ENCODE data around the gene HYCC2. TPM values are rescaled to one million over a fixed set of nuclear protein-coding genes. Genes with fewer than 3 reads are reported as not detected.
"Not testable (repeated sequence)": the region's sequence is repeated elsewhere in the genome, so short reads cannot be mapped to it uniquely, and the experiment has no call there.

HYCC2 gene
- total and polyA plus RNA-seq, 2 donors (not counting 1 experiment from before 2014, with no cell fraction given): 6.2 to 8.6 TPM

DNA sequence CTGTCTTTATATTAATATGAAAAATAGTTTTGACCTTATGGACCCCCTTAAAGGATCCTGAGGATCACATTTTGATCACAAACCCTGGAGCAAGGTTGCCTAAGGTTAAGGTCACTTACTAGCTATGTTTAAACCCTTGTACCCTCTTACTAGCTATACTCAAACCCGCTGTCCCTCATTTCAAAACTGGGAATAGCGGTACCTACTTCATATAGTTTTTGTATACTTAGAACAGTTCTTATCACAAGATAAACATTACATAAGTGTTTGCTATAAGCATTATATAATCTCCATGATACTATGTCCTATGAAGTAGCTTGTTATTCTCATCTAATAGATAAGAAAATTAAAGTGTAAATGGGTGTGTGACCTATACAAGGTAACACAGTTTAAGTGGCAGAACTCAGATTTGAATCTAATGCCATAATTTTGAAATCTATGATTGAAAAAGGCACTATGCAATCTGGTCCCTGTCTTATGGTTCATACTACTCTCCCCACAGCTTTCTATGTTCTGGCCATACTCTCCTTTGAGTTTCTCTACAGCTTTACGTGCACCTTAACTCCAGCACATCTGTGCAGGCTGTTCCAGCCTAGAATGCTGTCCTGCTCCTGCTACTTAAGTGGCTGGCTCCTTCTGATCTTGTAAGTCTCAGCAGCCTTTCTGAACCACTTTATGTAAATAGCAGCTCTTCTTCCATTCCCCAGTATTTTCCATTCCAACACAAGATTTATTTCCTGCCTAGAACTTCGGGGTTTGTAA, 30.4 kb downstream of the HYCC2 start:
- Histone ChIP-seq H3K4me2 (ENCODE audit: extremely low read depth, insufficient read depth, low read length) (no peak overlapping the region), H3K36me3 (ENCODE audit: control insufficient read depth, insufficient read depth, low read length) (peaks cover 2% of the 10 kb centered on the region), H3K79me2 (ENCODE audit: control insufficient read depth, insufficient read depth, low read length) (no peaks in the 10 kb centered on the region), H4K20me1 (ENCODE audit: control insufficient read depth, extremely low read depth, insufficient read depth, low read length) (no peaks in the 10 kb centered on the region), H3K9ac (ENCODE audit: insufficient read depth, low read length) (no peak overlapping the region), H3K27ac (ENCODE audit: insufficient read depth, low read length) (no peak overlapping the region), H3K4me1 (ENCODE audit: control insufficient read depth, extremely low read depth, insufficient read depth, low read length) (no peaks in the 10 kb centered on the region), H3K9me3 (ENCODE audit: control insufficient read depth, insufficient read depth, low read depth, low read length) (no peaks in the 10 kb centered on the region), H2AFZ (ENCODE audit: low read length) (no peak overlapping the region), H3K27me3 (ENCODE audit: control insufficient read depth, insufficient read depth, low read length) (no peaks in the 10 kb centered on the region), H3K4me3 (replicated peaks in 1 of 4; ENCODE audit: control extremely low read depth in 1 of 4, insufficient read depth in 1 of 4, low read depth in 3 of 4, low read length in 4 of 4) (no peak overlapping the region)
- no peak for DNase-seq (ENCODE audit: low read depth in 2 of 2)
- TF ChIP-seq EZH2 (IDR thresholded peaks at IDR 0.05; ENCODE audit: low read length, missing control alignments): no peak
- TF ChIP-seq, protein P1, sequence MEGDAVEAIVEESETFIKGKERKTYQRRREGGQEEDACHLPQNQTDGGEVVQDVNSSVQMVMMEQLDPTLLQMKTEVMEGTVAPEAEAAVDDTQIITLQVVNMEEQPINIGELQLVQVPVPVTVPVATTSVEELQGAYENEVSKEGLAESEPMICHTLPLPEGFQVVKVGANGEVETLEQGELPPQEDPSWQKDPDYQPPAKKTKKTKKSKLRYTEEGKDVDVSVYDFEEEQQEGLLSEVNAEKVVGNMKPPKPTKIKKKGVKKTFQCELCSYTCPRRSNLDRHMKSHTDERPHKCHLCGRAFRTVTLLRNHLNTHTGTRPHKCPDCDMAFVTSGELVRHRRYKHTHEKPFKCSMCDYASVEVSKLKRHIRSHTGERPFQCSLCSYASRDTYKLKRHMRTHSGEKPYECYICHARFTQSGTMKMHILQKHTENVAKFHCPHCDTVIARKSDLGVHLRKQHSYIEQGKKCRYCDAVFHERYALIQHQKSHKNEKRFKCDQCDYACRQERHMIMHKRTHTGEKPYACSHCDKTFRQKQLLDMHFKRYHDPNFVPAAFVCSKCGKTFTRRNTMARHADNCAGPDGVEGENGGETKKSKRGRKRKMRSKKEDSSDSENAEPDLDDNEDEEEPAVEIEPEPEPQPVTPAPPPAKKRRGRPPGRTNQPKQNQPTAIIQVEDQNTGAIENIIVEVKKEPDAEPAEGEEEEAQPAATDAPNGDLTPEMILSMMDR (conservative IDR thresholded peaks at IDR 0.05 in 1 of 2, IDR thresholded peaks at IDR 0.05 in 1 of 2; ENCODE audit: low read depth in 1 of 2, low read length in 2 of 2): no peak

DNA sequence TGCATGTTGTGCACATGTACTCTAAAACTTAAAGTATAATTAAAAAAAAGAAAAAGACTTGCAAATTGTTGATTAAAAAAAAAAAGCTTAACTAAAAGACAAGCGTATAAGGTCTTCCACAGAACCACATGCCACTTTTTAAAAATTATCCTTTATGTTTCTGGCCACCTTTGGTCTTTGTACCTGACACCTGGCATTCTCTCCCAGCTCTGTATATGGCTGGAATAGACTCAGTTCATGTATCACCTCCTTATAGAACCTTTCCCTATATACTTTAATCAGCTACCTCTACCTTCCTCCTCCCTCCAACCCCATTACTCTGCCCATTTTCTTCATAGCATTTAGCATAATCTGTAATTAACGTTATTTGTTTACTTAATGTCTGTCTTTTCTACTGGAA, 32.6 kb downstream of the HYCC2 start:
- Histone ChIP-seq H3K9ac (ENCODE audit: insufficient read depth, low read length) (no peak overlapping the region), H3K36me3 (ENCODE audit: control insufficient read depth, insufficient read depth, low read length) (peaks cover 2% of the 10 kb centered on the region), H3K27ac (ENCODE audit: insufficient read depth, low read length) (no peak overlapping the region), H2AFZ (ENCODE audit: low read length) (no peak overlapping the region), H3K4me2 (ENCODE audit: extremely low read depth, insufficient read depth, low read length) (no peak overlapping the region), H3K79me2 (ENCODE audit: control insufficient read depth, insufficient read depth, low read length) (no peaks in the 10 kb centered on the region), H3K4me3 (replicated peaks in 1 of 4; ENCODE audit: control extremely low read depth in 1 of 4, insufficient read depth in 1 of 4, low read depth in 3 of 4, low read length in 4 of 4) (no peak overlapping the region), H4K20me1 (ENCODE audit: control insufficient read depth, extremely low read depth, insufficient read depth, low read length) (no peaks in the 10 kb centered on the region), H3K4me1 (ENCODE audit: control insufficient read depth, extremely low read depth, insufficient read depth, low read length) (no peaks in the 10 kb centered on the region), H3K9me3 (ENCODE audit: control insufficient read depth, insufficient read depth, low read depth, low read length) (no peaks in the 10 kb centered on the region), H3K27me3 (ENCODE audit: control insufficient read depth, insufficient read depth, low read length) (no peaks in the 10 kb centered on the region)
- TF ChIP-seq, protein P1 (conservative IDR thresholded peaks at IDR 0.05 in 1 of 2, IDR thresholded peaks at IDR 0.05 in 1 of 2; ENCODE audit: low read depth in 1 of 2, low read length in 2 of 2): no peak
- no peak for TF ChIP-seq EZH2 (IDR thresholded peaks at IDR 0.05; ENCODE audit: low read length, missing control alignments)
- DNase-seq (ENCODE audit: low read depth in 2 of 2): no peak

DNA sequence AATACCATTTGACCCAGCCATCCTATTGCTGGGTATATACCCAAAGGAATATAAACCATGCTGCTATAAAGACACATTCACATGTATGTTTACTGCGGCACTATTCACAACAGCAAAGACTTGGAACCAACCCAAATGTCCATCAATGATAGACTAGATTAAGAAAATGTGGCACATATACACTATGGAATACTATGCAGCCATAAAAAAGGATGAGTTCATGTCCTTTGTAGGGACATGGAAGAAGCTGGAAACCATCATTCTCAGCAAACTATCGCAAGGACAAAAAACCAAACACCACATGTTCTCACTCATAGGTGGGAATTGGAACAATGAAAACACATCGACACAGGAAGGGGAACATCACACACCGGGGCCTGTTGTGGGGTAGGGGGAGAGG, 33.1 kb downstream of the HYCC2 start:
- not testable (repeated sequence) for H3K27ac ChIP-seq (ENCODE audit: insufficient read depth, low read length); H3K4me3 ChIP-seq (replicated peaks in 1 of 4; ENCODE audit: control extremely low read depth in 1 of 4, insufficient read depth in 1 of 4, low read depth in 3 of 4, low read length in 4 of 4); H3K9ac ChIP-seq (ENCODE audit: insufficient read depth, low read length); H3K27me3 ChIP-seq (ENCODE audit: control insufficient read depth, insufficient read depth, low read length); DNase-seq (ENCODE audit: low read depth in 2 of 2); H4K20me1 ChIP-seq (ENCODE audit: control insufficient read depth, extremely low read depth, insufficient read depth, low read length); H2AFZ ChIP-seq (ENCODE audit: low read length); H3K79me2 ChIP-seq (ENCODE audit: control insufficient read depth, insufficient read depth, low read length); H3K4me2 ChIP-seq (ENCODE audit: extremely low read depth, insufficient read depth, low read length); H3K36me3 ChIP-seq (ENCODE audit: control insufficient read depth, insufficient read depth, low read length); H3K9me3 ChIP-seq (ENCODE audit: control insufficient read depth, insufficient read depth, low read depth, low read length); H3K4me1 ChIP-seq (ENCODE audit: control insufficient read depth, extremely low read depth, insufficient read depth, low read length)

DNA sequence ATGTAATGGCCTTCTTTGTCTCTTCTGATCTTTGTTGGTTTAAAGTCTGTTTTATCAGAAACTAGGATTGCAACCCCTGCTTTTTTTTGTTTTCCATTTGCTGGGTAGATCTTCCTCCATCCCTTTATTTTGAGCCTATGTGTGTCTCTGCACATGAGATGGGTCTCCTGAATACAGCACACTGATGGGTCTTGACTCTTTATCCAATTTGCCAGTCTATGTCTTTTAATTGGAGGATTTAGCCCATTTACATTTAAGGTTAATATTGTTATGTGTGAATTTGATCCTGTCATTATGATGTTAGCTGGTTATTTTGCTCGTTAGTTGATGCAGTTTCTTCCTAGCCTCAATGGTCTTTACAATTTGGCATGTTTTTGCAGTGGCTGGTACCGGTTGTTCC, 37.1 kb downstream of the HYCC2 start:
- not testable (repeated sequence) for H3K4me2 ChIP-seq (ENCODE audit: extremely low read depth, insufficient read depth, low read length); H2AFZ ChIP-seq (ENCODE audit: low read length); H3K4me1 ChIP-seq (ENCODE audit: control insufficient read depth, extremely low read depth, insufficient read depth, low read length); H3K9me3 ChIP-seq (ENCODE audit: control insufficient read depth, insufficient read depth, low read depth, low read length); H3K36me3 ChIP-seq (ENCODE audit: control insufficient read depth, insufficient read depth, low read length); H3K4me3 ChIP-seq (replicated peaks in 1 of 4; ENCODE audit: control extremely low read depth in 1 of 4, insufficient read depth in 1 of 4, low read depth in 3 of 4, low read length in 4 of 4); DNase-seq (ENCODE audit: low read depth in 2 of 2); H3K27me3 ChIP-seq (ENCODE audit: control insufficient read depth, insufficient read depth, low read length); H3K9ac ChIP-seq (ENCODE audit: insufficient read depth, low read length); H3K27ac ChIP-seq (ENCODE audit: insufficient read depth, low read length); H3K79me2 ChIP-seq (ENCODE audit: control insufficient read depth, insufficient read depth, low read length); H4K20me1 ChIP-seq (ENCODE audit: control insufficient read depth, extremely low read depth, insufficient read depth, low read length)

Measured in fibroblast of lung (primary cell).